ENCODE results near the gene CTDSPL. TPM values are rescaled to one million over a fixed set of nuclear protein-coding genes. Genes with fewer than 3 reads are reported as not detected.

The CTDSPL gene
- total and polyA plus RNA-seq, 2 of the 13 experiments (the other 11 are each of a cell fraction or from before 2014, with no cell fraction given) = 26.1 to 142 TPM

- peak; percentile 87; the same call in 1 of the 2 replicates for TF ChIP-seq ZBTB20 (CRISPR knock-in tag; IDR thresholded peaks at IDR 0.05; ENCODE audit: borderline replicate concordance, low read depth)
- TF ChIP-seq CTCF (CRISPR knock-in tag; IDR thresholded peaks at IDR 0.05) = no peak
- no peak for TF ChIP-seq SMC3 (IDR thresholded peaks at IDR 0.05; ENCODE audit: low read length)
- TF ChIP-seq ZNF607 (CRISPR knock-in tag; IDR thresholded peaks at IDR 0.05; ENCODE audit: borderline replicate concordance) = no peak
- TF ChIP-seq ZSCAN21 (CRISPR knock-in tag; IDR thresholded peaks at IDR 0.05; ENCODE audit: borderline replicate concordance) = no peak; the same call in 1 of the 2 replicates
- no peak for TF ChIP-seq ZNF773 (CRISPR knock-in tag; IDR thresholded peaks at IDR 0.05; ENCODE audit: borderline replicate concordance)
- no peak for TF ChIP-seq JARID2 (CRISPR knock-in tag; IDR thresholded peaks at IDR 0.05; ENCODE audit: insufficient replicate concordance)
- no peak for TF ChIP-seq REST (IDR thresholded peaks at IDR 0.05; ENCODE audit: borderline replicate concordance in 1 of 2, low read depth in 1 of 2, low read length in 2 of 2)
- TF ChIP-seq ZFP36L2 (CRISPR knock-in tag; IDR thresholded peaks at IDR 0.05) = no peak
- no peak for TF ChIP-seq ZNF639 (CRISPR knock-in tag; conservative IDR thresholded peaks at IDR 0.05)
- TF ChIP-seq PHB2 (IDR thresholded peaks at IDR 0.05; ENCODE audit: partially characterized antibody) = no peak
- no peak for TF ChIP-seq SP140L (CRISPR knock-in tag; IDR thresholded peaks at IDR 0.05; ENCODE audit: borderline replicate concordance)
- no peak for TF ChIP-seq USF2 (IDR thresholded peaks at IDR 0.05; ENCODE audit: low read depth, low read length)
- no peak for TF ChIP-seq USF2 (CRISPR knock-in tag; IDR thresholded peaks at IDR 0.05; ENCODE audit: borderline replicate concordance)
- no peak for TF ChIP-seq RARG (CRISPR knock-in tag; IDR thresholded peaks at IDR 0.05; ENCODE audit: low read depth)
- no peak for TF ChIP-seq ZNF691 (CRISPR knock-in tag; IDR thresholded peaks at IDR 0.05; ENCODE audit: borderline replicate concordance, low read depth)
- no peak for TF ChIP-seq HDAC6 (IDR thresholded peaks at IDR 0.05; ENCODE audit: low read depth, low read length)
- no peak for TF ChIP-seq ZSCAN12 (CRISPR knock-in tag; IDR thresholded peaks at IDR 0.05)
- no peak for TF ChIP-seq RFX3 (CRISPR knock-in tag; IDR thresholded peaks at IDR 0.05)
Observed at GRCh38 chr3:37935756-37936666, 74.3 kb downstream of the CTDSPL start (continued).

All from HepG2 (cell line).